HepG2 (cell line): ENCODE data around the gene DDX46. TPM values are rescaled to one million over a fixed set of nuclear protein-coding genes. Genes with fewer than 3 reads are reported as not detected.

ENCODE experiments used
- ARID5B ChIP-seq: IDR thresholded peaks from 2 replicates; pipeline ENCODE4 v1.4.0; 2020; ENCODE audit warnings: mild to moderate bottlenecking, missing genetic modification reagents
- ASH2L ChIP-seq: fragments of 300-600, 200-600 bp; sonication (generic); IDR thresholded peaks from 2 replicates; pipeline ENCODE4 v1.7.0; 2017; ENCODE audit warnings: low read depth, mild to moderate bottlenecking, moderate library complexity, mixed read lengths, low read length; ENCODE audit not compliant: insufficient read length
- CBX5 ChIP-seq: sonication (generic); formaldehyde crosslinking; IDR thresholded peaks from 2 replicates; pipeline ENCODE4 v1.4.0; 2020; ENCODE audit warnings: missing genetic modification reagents, borderline replicate concordance
- CENPX ChIP-seq: sonication (generic); formaldehyde crosslinking; IDR thresholded peaks from 2 replicates; pipeline ENCODE4 v1.9.0; 2021; ENCODE audit warnings: mild to moderate bottlenecking, missing genetic modification reagents, moderate library complexity
- HBP1 ChIP-seq: IDR thresholded peaks from 2 replicates; pipeline ENCODE4 v1.6.1; 2016; ENCODE audit warnings: low read depth, control low read depth
- HOXA3 ChIP-seq: sonication (generic); formaldehyde crosslinking; IDR thresholded peaks from 2 replicates; pipeline ENCODE4 v1.5.0; 2020; ENCODE audit warnings: missing genetic modification reagents
- IKZF1 ChIP-seq: fragments of 450-650 bp; IDR thresholded peaks from 2 replicates; pipeline ENCODE4 v1.7.1; 2016
- MTA3 ChIP-seq: sonication (generic); formaldehyde crosslinking; IDR thresholded peaks from 2 replicates; pipeline ENCODE4 v1.4.0; 2020; ENCODE audit warnings: missing genetic modification reagents
- MXD3 ChIP-seq: IDR thresholded peaks from 2 replicates; pipeline ENCODE4 v1.6.1; 2016; ENCODE audit warnings: mild to moderate bottlenecking, missing biosample characterization, missing genetic modification reagents
- MXD4 ChIP-seq: IDR thresholded peaks from 2 replicates; pipeline ENCODE4 v1.6.1; 2016; ENCODE audit warnings: mild to moderate bottlenecking, missing biosample characterization, missing genetic modification reagents
- PPARG ChIP-seq: conservative IDR thresholded peaks from 2 replicates; pipeline ENCODE4 v1.6.1; 2016; ENCODE audit warnings: missing biosample characterization, missing genetic modification reagents
- RARA ChIP-seq: IDR thresholded peaks from 2 replicates; pipeline ENCODE4 v1.6.1; 2016; ENCODE audit warnings: missing genetic modification reagents, missing compliant biosample characterization
- SALL1 ChIP-seq: sonication (generic); formaldehyde crosslinking; IDR thresholded peaks from 2 replicates; pipeline ENCODE4 v1.8.0; 2022; ENCODE audit warnings: mild to moderate bottlenecking, missing genetic modification reagents
- STAG1 ChIP-seq: sonication (generic); formaldehyde crosslinking; IDR thresholded peaks from 2 replicates; pipeline ENCODE4 v1.4.0; 2020; ENCODE audit warnings: missing genetic modification reagents
- TBL1XR1 ChIP-seq: fragments of 150-350 bp; IDR thresholded peaks from 2 replicates; pipeline ENCODE4 v1.6.1; 2014; ENCODE audit warnings: borderline replicate concordance, low read length; ENCODE audit not compliant: partially characterized antibody
- THRA ChIP-seq: sonication (generic); formaldehyde crosslinking; IDR thresholded peaks from 2 replicates; pipeline ENCODE4 v1.4.0; 2020; ENCODE audit warnings: missing genetic modification reagents, borderline replicate concordance
- ZNF232 ChIP-seq: sonication (generic); formaldehyde crosslinking; IDR thresholded peaks from 2 replicates; pipeline ENCODE4 v1.4.0; 2020; ENCODE audit warnings: missing genetic modification reagents, borderline replicate concordance
- ZNF44 ChIP-seq: sonication (generic); formaldehyde crosslinking; IDR thresholded peaks from 2 replicates; pipeline ENCODE4 v1.5.1; 2020; ENCODE audit warnings: mild to moderate bottlenecking, missing genetic modification reagents
- ZNF616 ChIP-seq: sonication (generic); formaldehyde crosslinking; IDR thresholded peaks from 2 replicates; pipeline ENCODE4 v1.5.0; 2020; ENCODE audit warnings: low read depth, mild to moderate bottlenecking, missing genetic modification reagents
- polyA plus RNA-seq, 8 experiments: library from polyadenylated mRNA; depleted of rRNA in 3 of 8; stranded (reverse) in 7 of 8; unstranded in 1 of 8; fragments of >200 nt; fragmentation: Illumina TruSeq in 4 of 8; extraction: Trizol in 4 of 8; gene quantifications; 2 replicates each; pipeline versions ENCODE4 v1.2.1 to v1.2.3, GENCODE V29; 2011 to 2016; ENCODE audit warnings: low read depth in 4 of 8, missing spikeins in 1 of 8, mixed read lengths in 1 of 8; ENCODE audit not compliant: insufficient read depth in 1 of 8
- total RNA-seq, 5 experiments: library from RNA; depleted of rRNA; stranded (reverse); fragments of >200 nt; fragmentation: Illumina TruSeq; extraction: Trizol; gene quantifications; 2 replicates each; pipeline ENCODE4 v1.2.3, GENCODE V29; 2016; ENCODE audit warnings: low read depth in 1 of 5

DDX46 gene
- total and polyA plus RNA-seq, 2 of the 13 experiments (the other 11 are each of a cell fraction or from before 2014, with no cell fraction given), result 27.3 to 59.3 TPM

- TF ChIP-seq ARID5B (CRISPR knock-in tag) (0 out of 2 replicates have a peak, but pooled peaks have one; percentile 20), ZNF616 (no peak), HOXA3 (no peak; the same call in 1 of the 2 replicates), TBL1XR1 (no peak), STAG1 (CRISPR knock-in tag) (peak; percentile 13; the same call in 1 of the 2 replicates), ZNF44 (0 out of 2 replicates have a peak, but pooled peaks have one; percentile 67), PPARG (CRISPR knock-in tag) (0 out of 2 replicates have a peak, but pooled peaks have one; percentile 36), MXD4 (CRISPR knock-in tag) (peak; percentile 68; the same call in 1 of the 2 replicates), HBP1 (no peak), CBX5 (CRISPR knock-in tag) (0 out of 2 replicates have a peak, but pooled peaks have one; percentile 22), ASH2L (peak; percentile 39), SALL1 (peak; percentile 20; the same call in 1 of the 2 replicates), CENPX (no peak), THRA (CRISPR knock-in tag) (0 out of 2 replicates have a peak, but pooled peaks have one; percentile 17), MXD3 (CRISPR knock-in tag) (0 out of 2 replicates have a peak, but pooled peaks have one; percentile 25), RARA (0 out of 2 replicates have a peak, but pooled peaks have one; percentile 8), IKZF1 (no peak), MTA3 (CRISPR knock-in tag) (no peak), ZNF232 (peak; percentile 30; the same call in 1 of the 2 replicates)
Observed at GRCh38 chr5:134738963-134739661, 19.5 kb upstream of the DDX46 start (continued).
